GM18526 (cell line): ENCODE results near the gene APBA2.

Source experiments
- POLR2A ChIP-seq: IDR thresholded peaks from 3 replicates; pipeline ENCODE4 v1.6.1; 2011; ENCODE audit not compliant: insufficient read length; ENCODE audit errors: extremely low read depth

The APBA2 gene

GRCh38 chr15:29072444-29072843, 186.7 kb downstream of the APBA2 start:
- no peak for TF ChIP-seq POLR2A

GRCh38 chr15:29074045-29074444, 188.3 kb downstream of the APBA2 start:
- TF ChIP-seq POLR2A, result no peak

- TF ChIP-seq POLR2A, result no peak
Measured at GRCh38 chr15:29078541-29078940, 192.8 kb downstream of the APBA2 start.

GRCh38 chr15:29079479-29079878, 193.7 kb downstream of the APBA2 start:
- no peak for TF ChIP-seq POLR2A

- no peak for TF ChIP-seq POLR2A
Measured at GRCh38 chr15:29081781-29082180, 196.0 kb downstream of the APBA2 start.

- TF ChIP-seq POLR2A, result no peak
Measured at GRCh38 chr15:29083161-29083560, 197.4 kb downstream of the APBA2 start.

GRCh38 chr15:29083858-29084257, 198.1 kb downstream of the APBA2 start:
- TF ChIP-seq POLR2A, result no peak

GRCh38 chr15:29086001-29086400, 200.2 kb downstream of the APBA2 start:
- no peak for TF ChIP-seq POLR2A

- no peak for TF ChIP-seq POLR2A
Measured at GRCh38 chr15:29086891-29087290, 201.1 kb downstream of the APBA2 start.

GRCh38 chr15:29087521-29088285, 201.9 kb downstream of the APBA2 start:
- TF ChIP-seq POLR2A, result no peak

GRCh38 chr15:29088666-29089065, 202.9 kb downstream of the APBA2 start:
- no peak for TF ChIP-seq POLR2A

- TF ChIP-seq POLR2A, result no peak
Measured at GRCh38 chr15:29089731-29090616, 204.2 kb downstream of the APBA2 start.

GRCh38 chr15:29090617-29091466, 205.1 kb downstream of the APBA2 start:
- TF ChIP-seq POLR2A, result no peak

GRCh38 chr15:29091666-29092065, 205.9 kb downstream of the APBA2 start:
- TF ChIP-seq POLR2A, result no peak

GRCh38 chr15:29092376-29093064, 206.7 kb downstream of the APBA2 start:
- TF ChIP-seq POLR2A, result no peak
